ENCODE measurements around the gene DMD.

DNA sequence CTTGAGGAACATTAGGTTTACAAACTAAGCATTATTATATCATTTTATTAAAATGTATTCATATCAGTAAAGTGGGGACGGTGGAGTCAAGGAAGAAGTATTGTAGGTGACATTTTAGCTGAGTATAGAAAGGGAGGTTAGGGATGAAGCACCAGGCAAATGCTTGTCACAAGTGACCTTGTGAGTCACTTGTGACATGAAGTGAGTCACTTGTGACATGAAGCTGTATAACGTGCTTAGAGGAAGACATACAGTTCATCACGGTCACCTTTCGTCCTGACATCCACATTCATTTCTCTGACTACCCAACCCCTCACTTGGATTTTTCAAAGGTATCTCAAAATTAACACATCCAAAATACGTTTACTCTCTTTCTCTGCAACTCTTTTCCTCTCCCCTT lies 1034.8 kb downstream of the DMD start:
- TF ChIP-seq, protein P1, sequence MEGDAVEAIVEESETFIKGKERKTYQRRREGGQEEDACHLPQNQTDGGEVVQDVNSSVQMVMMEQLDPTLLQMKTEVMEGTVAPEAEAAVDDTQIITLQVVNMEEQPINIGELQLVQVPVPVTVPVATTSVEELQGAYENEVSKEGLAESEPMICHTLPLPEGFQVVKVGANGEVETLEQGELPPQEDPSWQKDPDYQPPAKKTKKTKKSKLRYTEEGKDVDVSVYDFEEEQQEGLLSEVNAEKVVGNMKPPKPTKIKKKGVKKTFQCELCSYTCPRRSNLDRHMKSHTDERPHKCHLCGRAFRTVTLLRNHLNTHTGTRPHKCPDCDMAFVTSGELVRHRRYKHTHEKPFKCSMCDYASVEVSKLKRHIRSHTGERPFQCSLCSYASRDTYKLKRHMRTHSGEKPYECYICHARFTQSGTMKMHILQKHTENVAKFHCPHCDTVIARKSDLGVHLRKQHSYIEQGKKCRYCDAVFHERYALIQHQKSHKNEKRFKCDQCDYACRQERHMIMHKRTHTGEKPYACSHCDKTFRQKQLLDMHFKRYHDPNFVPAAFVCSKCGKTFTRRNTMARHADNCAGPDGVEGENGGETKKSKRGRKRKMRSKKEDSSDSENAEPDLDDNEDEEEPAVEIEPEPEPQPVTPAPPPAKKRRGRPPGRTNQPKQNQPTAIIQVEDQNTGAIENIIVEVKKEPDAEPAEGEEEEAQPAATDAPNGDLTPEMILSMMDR (IDR thresholded peaks at IDR 0.05): no peak
- TF ChIP-seq EP300 (IDR thresholded peaks at IDR 0.05) (no peak), POLR2A (IDR thresholded peaks at IDR 0.05) (no peak)

Data from sigmoid colon (tissue), 4 donors.